Body of pancreas (tissue), 4 donors: ENCODE results near the gene FOXA3.

Experiments used
- CTCF ChIP-seq, 7 experiments: fragments of 450-650 bp in 4 of 7; fragments of 200-600 bp in 3 of 7; sonication (generic) in 3 of 7; IDR thresholded peaks; one replicate each; pipeline ENCODE4 v1.5.1; 2016 to 2019; ENCODE audit warnings: antibody characterized with exemption in 7 of 7
- POLR2A ChIP-seq, 3 donors: fragments of 450-650 bp; IDR thresholded peaks; one replicate each; pipeline ENCODE4 v1.6.1; 2016; ENCODE audit warnings: antibody characterized with exemption in 3 of 3, mild to moderate bottlenecking in 2 of 3

- TF ChIP-seq CTCF (IDR thresholded peaks at IDR 0.05), result no peak
- TF ChIP-seq POLR2A (IDR thresholded peaks at IDR 0.05), result no peak
These were observed 50.0 kb downstream of the FOXA3 start, which contains the start of gene NANOS2 for GRCh38 chr19:45913874-45914830.
